Thoracic aorta (tissue), 2 donors: Measurements from ENCODE around the gene PER1. TPM values are rescaled to one million over a fixed set of nuclear protein-coding genes. Genes with fewer than 3 reads are reported as not detected.
A peak's percentile ranks its signal among the peaks of the same experiment; 100 is the strongest.

Source experiments
- ATAC-seq: fragments of 150-250 bp; one replicate; pipeline ENCODE4 v1.8.0; 2017; ENCODE audit warnings: low read depth; ENCODE audit not compliant: insufficient number of reproducible peaks, low FRiP score
- DNase-seq: peaks from one replicate; pipeline ENCODE4 v3.0.0-alpha.2; 2020; ENCODE audit warnings: low spot score
- H3K27ac ChIP-seq, 2 donors: fragments of 200-600 bp; sonication (generic); 1 replicate in 1 of 2; 2 replicates in 1 of 2; pipeline ENCODE4 v1.5.1; 2016; ENCODE audit warnings: mild to moderate bottlenecking in 2 of 2, moderate library complexity in 2 of 2
- H3K27me3 ChIP-seq: fragments of 200-600 bp; sonication (generic); replicated peaks from 2 replicates; pipeline ENCODE4 v1.6.0; 2016; ENCODE audit warnings: mild to moderate bottlenecking; ENCODE audit not compliant: insufficient read depth
- H3K36me3 ChIP-seq: fragments of 200-600 bp; sonication (generic); one replicate; pipeline ENCODE4 v1.5.1; 2016
- H3K4me1 ChIP-seq, 2 donors: fragments of 200-600 bp; sonication (generic); 1 replicate in 1 of 2; 2 replicates in 1 of 2; pipeline versions ENCODE4 v1.5.1 to v1.6.0; 2016; ENCODE audit warnings: low read depth in 2 of 2, mild to moderate bottlenecking in 1 of 2; ENCODE audit not compliant: control insufficient read depth in 1 of 2
- H3K4me3 ChIP-seq: fragments of 200-600 bp; sonication (generic); 2 replicates; pipeline ENCODE4 v1.5.1; 2016; ENCODE audit warnings: mild to moderate bottlenecking
- H3K9me3 ChIP-seq: fragments of 200-600 bp; sonication (generic); 2 replicates; pipeline ENCODE4 v1.5.1; 2016
- total RNA-seq, 2 donors: library from RNA; depleted of rRNA; stranded (reverse); fragments of >200 nt; gene quantifications; one replicate each; pipeline versions ENCODE4 v1.1.0 to v1.2.3, GENCODE V29; 2016
- TF ChIP-seq, protein P1 (sequence below): fragments of 200-600 bp; sonication (generic); IDR thresholded peaks from one replicate; pipeline ENCODE4 v1.5.1; 2019; ENCODE audit warnings: antibody characterized with exemption

The PER1 gene
- total RNA-seq, 2 donors from 2014 or later, result 175 to 292 TPM

DNA sequence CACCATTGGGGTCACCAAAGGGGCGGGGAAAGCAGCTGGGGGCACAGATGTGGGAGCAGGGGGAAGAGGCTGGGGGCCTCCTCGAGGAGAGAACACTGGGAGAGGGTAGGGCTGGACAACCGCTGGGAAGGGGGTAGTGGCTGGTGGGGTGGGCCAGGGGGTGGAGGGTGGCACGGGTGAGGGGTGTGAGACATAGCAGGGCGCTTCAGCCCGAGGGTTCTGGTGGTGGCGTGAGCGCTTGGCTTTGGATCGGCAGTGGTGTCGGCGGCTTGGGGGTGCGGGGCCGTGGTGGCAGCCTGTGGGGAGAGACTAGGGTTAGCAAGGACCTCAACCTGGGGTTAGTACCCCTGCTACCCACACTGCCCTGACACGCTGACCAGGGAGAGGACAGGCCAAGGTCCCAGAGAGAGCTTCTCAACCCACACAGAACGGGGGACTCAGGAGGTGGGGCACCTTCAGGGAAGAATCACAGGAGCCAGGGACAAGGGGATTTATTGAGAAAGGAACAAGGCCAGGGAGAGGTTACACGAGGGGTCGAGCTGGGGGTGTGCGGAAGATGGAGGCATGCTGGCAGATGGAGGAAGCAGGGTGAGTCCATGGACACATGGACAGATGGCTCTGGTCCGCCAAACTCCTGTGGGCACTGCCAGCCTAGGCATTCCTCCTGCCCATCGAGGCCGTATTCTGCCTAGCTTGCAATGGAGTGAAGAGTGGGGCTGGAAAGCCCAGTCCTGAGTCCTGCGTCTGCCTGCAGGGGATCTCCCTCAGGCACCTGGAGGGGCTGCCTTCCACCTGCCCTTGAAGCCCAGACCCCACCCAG lies 8.4 kb downstream of the PER1 start:
- TF ChIP-seq, protein P1, sequence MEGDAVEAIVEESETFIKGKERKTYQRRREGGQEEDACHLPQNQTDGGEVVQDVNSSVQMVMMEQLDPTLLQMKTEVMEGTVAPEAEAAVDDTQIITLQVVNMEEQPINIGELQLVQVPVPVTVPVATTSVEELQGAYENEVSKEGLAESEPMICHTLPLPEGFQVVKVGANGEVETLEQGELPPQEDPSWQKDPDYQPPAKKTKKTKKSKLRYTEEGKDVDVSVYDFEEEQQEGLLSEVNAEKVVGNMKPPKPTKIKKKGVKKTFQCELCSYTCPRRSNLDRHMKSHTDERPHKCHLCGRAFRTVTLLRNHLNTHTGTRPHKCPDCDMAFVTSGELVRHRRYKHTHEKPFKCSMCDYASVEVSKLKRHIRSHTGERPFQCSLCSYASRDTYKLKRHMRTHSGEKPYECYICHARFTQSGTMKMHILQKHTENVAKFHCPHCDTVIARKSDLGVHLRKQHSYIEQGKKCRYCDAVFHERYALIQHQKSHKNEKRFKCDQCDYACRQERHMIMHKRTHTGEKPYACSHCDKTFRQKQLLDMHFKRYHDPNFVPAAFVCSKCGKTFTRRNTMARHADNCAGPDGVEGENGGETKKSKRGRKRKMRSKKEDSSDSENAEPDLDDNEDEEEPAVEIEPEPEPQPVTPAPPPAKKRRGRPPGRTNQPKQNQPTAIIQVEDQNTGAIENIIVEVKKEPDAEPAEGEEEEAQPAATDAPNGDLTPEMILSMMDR, result no peak
- DNase-seq (no peak), ATAC-seq (no peak)
- Histone ChIP-seq H3K4me1 (peaks cover 0 to 36% of the 10 kb centered on the region in 2 donors), H3K4me3 (no peak overlapping the region), H3K27me3 (no peaks in the 10 kb centered on the region), H3K36me3 (peaks cover 95% of the 10 kb centered on the region), H3K9me3 (no peaks in the 10 kb centered on the region), H3K27ac (peak overlapping the region in 1 of 2 donors; percentile 7)

DNA sequence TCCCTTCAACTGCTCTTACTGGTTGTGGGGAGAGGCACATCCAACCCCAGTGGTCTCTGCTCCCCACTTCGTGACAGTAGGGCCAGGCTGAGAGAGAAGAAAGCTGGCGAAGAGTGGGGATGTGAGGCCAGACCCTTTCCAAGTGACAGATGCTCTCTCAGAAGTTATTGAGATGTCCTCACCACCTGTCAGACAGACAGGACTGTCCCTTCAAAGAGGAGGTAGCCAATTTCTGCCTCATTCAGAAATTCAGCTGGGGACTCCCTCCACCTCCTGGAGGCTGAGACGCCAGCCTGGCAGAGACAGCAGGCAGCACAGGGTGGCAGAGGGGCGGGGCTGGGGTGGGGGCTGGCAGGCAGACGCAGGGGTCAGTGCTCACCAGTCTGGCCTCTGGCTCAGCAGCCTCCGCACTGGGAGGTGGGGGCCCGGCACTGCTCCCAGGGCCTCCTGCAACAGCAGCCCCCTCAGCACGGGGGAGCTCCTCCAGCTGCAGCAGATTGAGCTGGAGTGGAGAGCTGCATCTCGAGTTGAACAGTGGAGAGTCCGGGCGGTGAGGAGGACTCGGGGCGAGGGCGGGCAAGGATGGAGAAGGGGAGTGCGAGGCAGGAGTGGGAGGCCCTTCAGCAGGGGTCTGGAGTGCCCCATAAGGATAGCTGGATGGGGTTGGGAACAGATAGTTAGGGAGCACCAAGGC lies 9.2 kb downstream of the PER1 start:
- Histone ChIP-seq H3K9me3 (no peaks in the 10 kb centered on the region), H3K4me3 (no peak overlapping the region), H3K4me1 (peaks cover 4 to 38% of the 10 kb centered on the region in 2 donors), H3K27ac (peak overlapping the region in 1 of 2 donors; percentile 7), H3K36me3 (peaks cover 88% of the 10 kb centered on the region), H3K27me3 (no peaks in the 10 kb centered on the region)
- DNase-seq (no peak), ATAC-seq (no peak)
- TF ChIP-seq, protein P1, result no peak

DNA sequence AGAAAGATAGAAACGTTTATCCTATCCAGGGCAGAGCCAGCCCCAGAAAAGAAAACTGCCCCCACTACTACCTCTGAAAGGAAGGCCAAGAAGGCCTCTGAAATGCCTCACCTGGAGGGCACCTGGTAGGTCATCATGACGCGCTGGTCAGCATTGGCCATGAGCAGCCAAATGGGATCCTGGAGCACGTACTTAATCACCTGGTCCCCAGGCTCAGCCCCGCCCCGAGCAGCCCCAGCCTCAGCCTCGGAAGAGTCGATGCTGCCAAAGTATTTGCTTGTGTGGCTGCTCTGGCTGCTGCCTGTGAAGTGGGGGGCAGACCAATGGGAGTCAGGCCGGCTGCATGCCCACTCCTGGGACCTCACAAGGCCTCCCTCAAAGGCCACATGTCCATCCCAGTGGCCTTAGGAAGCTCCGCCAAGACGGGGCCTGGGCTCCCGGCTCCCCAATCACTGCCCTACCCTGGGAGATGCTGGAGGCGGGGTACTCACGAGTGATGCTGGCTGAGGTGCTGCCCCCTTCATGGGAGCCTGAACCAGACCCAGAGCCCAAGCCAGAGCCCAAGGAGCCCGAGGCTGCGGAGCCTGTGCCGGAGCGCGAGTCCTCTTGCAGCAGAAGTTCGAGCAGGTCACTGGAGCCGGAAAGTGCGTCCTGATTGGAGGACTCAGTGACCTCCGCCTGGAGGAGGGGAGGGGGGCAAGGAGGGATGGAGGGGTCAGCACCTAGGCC lies 9.9 kb downstream of the PER1 start:
- Histone ChIP-seq H3K27ac (no peak overlapping the region), H3K4me3 (no peak overlapping the region), H3K36me3 (peaks cover 80% of the 10 kb centered on the region), H3K9me3 (no peaks in the 10 kb centered on the region), H3K27me3 (no peaks in the 10 kb centered on the region), H3K4me1 (peaks cover 5 to 37% of the 10 kb centered on the region in 2 donors)
- no peak for DNase-seq
- ATAC-seq, result no peak
- TF ChIP-seq, protein P1, result no peak

DNA sequence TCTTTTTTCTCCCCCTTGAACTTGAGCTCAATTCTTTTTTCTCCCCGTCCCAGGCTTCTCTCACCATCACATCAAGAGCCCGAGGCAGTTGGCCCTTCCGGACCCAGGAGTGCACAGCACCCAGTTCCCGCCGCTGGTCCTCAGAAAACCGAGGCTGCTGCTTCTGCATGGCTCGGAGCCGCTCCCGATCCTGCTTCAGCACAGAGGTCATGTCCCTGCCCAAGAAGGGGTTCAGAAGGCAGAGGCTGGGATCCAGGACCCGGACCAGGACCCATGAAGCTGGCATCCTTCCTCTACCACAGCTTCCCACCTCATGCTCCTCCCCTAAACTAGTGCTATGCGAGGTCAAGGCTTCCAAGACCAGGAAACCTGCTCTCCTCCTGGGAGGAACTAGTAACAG lies 10.5 kb downstream of the PER1 start:
- no peak for DNase-seq

More for the DNA sequence above, 10.5 kb downstream of the PER1 start:
- Histone ChIP-seq H3K27ac (no peak overlapping the region), H3K27me3 (no peaks in the 10 kb centered on the region), H3K36me3 (peaks cover 75% of the 10 kb centered on the region), H3K9me3 (no peaks in the 10 kb centered on the region), H3K4me1 (peaks cover 5 to 34% of the 10 kb centered on the region in 2 donors), H3K4me3 (no peak overlapping the region)
- TF ChIP-seq, protein P1, result no peak
- ATAC-seq, result no peak
